T-cell (primary cell): ENCODE data around the gene SP100. TPM values are rescaled to one million over a fixed set of nuclear protein-coding genes. Genes with fewer than 3 reads are reported as not detected.

ENCODE experiments used
- total RNA-seq, 35 experiments: library from RNA in 6 of 35; stranded (reverse) in 6 of 35; fragments of 120-200 nt in 1 of 35; gene quantifications; one replicate each; pipeline versions ENCODE4 v1.2.1 to v1.2.4 and lab custom pipeline; 2013 to 2026

Gene SP100
- total RNA-seq, 5 donors from 2014 or later (not counting 1 experiment from before 2014, with no cell fraction given), result 188 to 271 (median 217) TPM

Other genes with a start within 250 kb of the SP100 start
- 100 to 1,000 TPM in 4 of 5 donors, 10 to 100 TPM in 1; 95.4 to 136 (median 111) TPM for gene SP110, start 196.2 kb upstream of the SP100 start, total RNA-seq
- gene SP140, start 190.5 kb upstream of the SP100 start, total RNA-seq, result 10 to 100 TPM; 49.3 to 68.0 (median 66.8) TPM
- 100 to 1,000 TPM in 1 of 5 donors, 10 to 100 TPM in 4; 80.8 to 104 (median 82.0) TPM for gene SP140L, start 89.0 kb upstream of the SP100 start, total RNA-seq